ENCODE data around the gene CPED1.

DNA sequence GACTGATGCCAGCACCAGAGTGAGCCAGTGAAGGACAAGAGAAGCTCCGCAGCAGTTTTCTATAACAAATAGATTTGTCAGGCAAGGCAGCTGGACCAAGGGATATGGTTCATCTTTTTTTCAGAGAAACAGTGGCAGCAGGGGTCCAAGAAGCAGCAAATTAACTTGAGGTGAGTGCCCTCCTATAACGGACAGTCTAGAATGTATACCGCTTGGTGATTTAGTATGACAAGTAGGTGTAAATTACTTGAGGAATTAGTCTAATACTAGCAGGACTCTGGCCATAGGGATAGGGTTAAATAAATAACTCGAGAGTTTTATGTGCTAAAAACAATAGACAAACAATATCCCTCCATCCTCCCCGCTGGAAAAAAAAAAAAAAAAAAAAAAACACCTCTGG, 187.3 kb downstream of the CPED1 start:
- TF ChIP-seq CTCF (conservative IDR thresholded peaks at IDR 0.05; ENCODE audit: low read length): no peak
- TF ChIP-seq EZH2phosphoT487 (IDR thresholded peaks at IDR 0.05; ENCODE audit: borderline replicate concordance, low read depth, low read length): no peak

Data from OCI-LY7 (cell line).